Pancreas (tissue), 10 donors: ENCODE results near the gene PACS1. TPM values are rescaled to one million over a fixed set of nuclear protein-coding genes. Genes with fewer than 3 reads are reported as not detected.

Experiments used
- ATAC-seq, 4 donors: fragments of 200-7000 bp; cut with Tn5 transposase; one replicate each; pipeline versions ENCODE4 v1.8.0 to v1.9.1; 2020; ENCODE audit warnings: mild to moderate bottlenecking in 4 of 4, moderate library complexity in 4 of 4
- DNase-seq, 6 donors: peaks; one replicate each; pipeline ENCODE4 v3.0.0-alpha.2; 2020
- FAIRE-seq: peaks from 2 replicates; lab custom pipeline; 2012; peaks lifted over from hg19 to GRCh38; lab: Jason Lieb, UNC
- H3K27ac ChIP-seq, 4 donors: fragments of 200-600 bp; sonication (generic); 1 replicate in 3 of 4; 2 replicates in 1 of 4; pipeline versions ENCODE4 v1.5.0 to v1.8.0; 2020
- H3K27me3 ChIP-seq, 4 donors: fragments of 200-600 bp; one replicate each; pipeline ENCODE4 v1.8.0; 2021
- H3K36me3 ChIP-seq, 3 donors: fragments of 200-600 bp; sonication (generic) in 1 of 3; one replicate each; pipeline versions ENCODE4 v1.5.0 to v1.8.0; 2020 to 2021
- H3K4me1 ChIP-seq, 3 donors: fragments of 200-600 bp; one replicate each; pipeline ENCODE4 v1.8.0; 2021
- H3K4me3 ChIP-seq, 4 donors: fragments of 200-600 bp; sonication (generic) in 2 of 4; one replicate each; pipeline versions ENCODE4 v1.5.0 to v1.8.0; 2020 to 2021
- H3K9me3 ChIP-seq, 4 donors: fragments of 200-600 bp; one replicate each; pipeline ENCODE4 v1.8.0; 2021
- CTCF ChIP-seq, 4 donors: fragments of 200-600 bp; sonication (generic) in 3 of 4; IDR thresholded peaks; one replicate each; pipeline versions ENCODE4 v1.5.0 to v1.8.0; 2021; ENCODE audit warnings: antibody characterized with exemption in 4 of 4
- WGBS, 2 donors: extraction: QIAGEN DNeasy Blood & Tissue Kit; methylation state at CpG; one replicate each; pipeline ENCODE4 v1.1.7; 2013; 5-methylcytosine and 5-hydroxymethylcytosine counted together
- intact Hi-C, 3 donors: fragments of 100-400 bp; cut with DNase I; formaldehyde crosslinking; loops; one replicate each; pipeline versions ENCODE4 v1.11.1 to v1.14.2; 2022
- polyA plus RNA-seq, 2 donors: library from polyadenylated mRNA; stranded (reverse); fragments of 200-250 nt; gene quantifications; one replicate each; pipeline ENCODE4 v1.2.3, GENCODE V29; 2013
- total RNA-seq, 6 donors: library from RNA; stranded (reverse); fragmentation: NEBNext Ultra II Directional in 4 of 6; extraction: Animal tissue kit (Norgen Biotek cat#: 25700) in 4 of 6; gene quantifications; one replicate each; pipeline versions ENCODE4 v1.2.1 to v1.2.4, GENCODE V29; 2021 to 2023
- donor health status: healthy with polysubstance abuse.
- donor health status: DM: no; HTN: no; CAD: no; lungs with moderate emphysema.
- donor health status: DM: no; HTN: no; CAD: no.
- donor health status: control.
- donor health status: control.
- donor health status: Bipolar disorder and iron deficiency.
- donor health status: DM: yes; HTN: yes; CAD: no.
- donor health status: DM: no; HTN: no; CAD: no.
- donor health status: DM: no; HTN: no; CAD: no.
- donor health status: DM: yes; HTN: yes; CAD: no.

Gene PACS1
- total and polyA plus RNA-seq, 8 donors: 16.9 to 61.0 (median 27.3) TPM

GRCh38 chr11:66281001-66281400 lies 210.9 kb downstream of the PACS1 start:
- H3K27ac ChIP-seq: no peak overlapping the region
- DNase-seq (no peak), ATAC-seq (no peak), FAIRE-seq (no peak)
- no peaks in the 10 kb centered on the region for H3K36me3 ChIP-seq
- intact Hi-C loops: loop anchor here in 1 of 3 donors (10.0 kb wide), 1 partner anchor 56 kb away; no protein-coding TSS in a partner anchor
- H3K27me3 ChIP-seq: no peaks in the 10 kb centered on the region
- 81 to 89% methylated on average over 6 of the region's 6 CpGs for WGBS, 2 donors
- TF ChIP-seq CTCF (IDR thresholded peaks at IDR 0.05): no peak
- no peaks in the 10 kb centered on the region for H3K9me3 ChIP-seq
- no peak overlapping the region for H3K4me3 ChIP-seq
- peaks cover 0 to 5% (median 0%) of the 10 kb centered on the region in 3 donors for H3K4me1 ChIP-seq

GRCh38 chr11:66281776-66282467 lies 211.8 kb downstream of the PACS1 start:
- Histone ChIP-seq H3K36me3 (no peaks in the 10 kb centered on the region), H3K27ac (peak overlapping the region in 1 of 4 donors; percentile 16), H3K4me1 (peaks cover 0 to 5% (median 0%) of the 10 kb centered on the region in 3 donors), H3K4me3 (no peak overlapping the region), H3K9me3 (no peaks in the 10 kb centered on the region), H3K27me3 (no peaks in the 10 kb centered on the region)
- FAIRE-seq (no peak), ATAC-seq (no peak), DNase-seq (peak in 2 of 6 donors; percentile 14 to 38)
- TF ChIP-seq CTCF (IDR thresholded peaks at IDR 0.05): no peak
- 21 to 23% methylated on average over 19 to 20 of the region's 20 CpGs for WGBS, 2 donors
- intact Hi-C loops: loop anchor here in 1 of 3 donors (10.0 kb wide), 1 partner anchor 57 kb away; no protein-coding TSS in a partner anchor

- peak; percentile 98 to 100 (median 100) for DNase-seq
- no peaks in the 10 kb centered on the region for H3K9me3 ChIP-seq
- H3K4me3 ChIP-seq: no peak overlapping the region
- H3K36me3 ChIP-seq: no peaks in the 10 kb centered on the region
- H3K4me1 ChIP-seq: peaks cover 0 to 6% (median under 1%) of the 10 kb centered on the region in 3 donors
- intact Hi-C loops: loop anchor here in 1 of 3 donors (10.0 kb wide), 1 partner anchor 58 kb away; no protein-coding TSS in a partner anchor
- TF ChIP-seq CTCF (IDR thresholded peaks at IDR 0.05): peak; percentile 98 to 100 (median 99)
- peak; percentile 85 to 94 (median 89) for ATAC-seq
- no peak for FAIRE-seq
- no peak overlapping the region for H3K27ac ChIP-seq
- H3K27me3 ChIP-seq: no peaks in the 10 kb centered on the region
- 13 to 18% methylated on average over 25 to 35 of the region's 35 CpGs for WGBS, 2 donors
These were observed 212.7 kb downstream of the PACS1 start for GRCh38 chr11:66282468-66283455.

- Histone ChIP-seq H3K36me3 (no peaks in the 10 kb centered on the region), H3K4me3 (no peak overlapping the region), H3K27me3 (no peaks in the 10 kb centered on the region), H3K27ac (no peak overlapping the region), H3K4me1 (peaks cover 0 to 10% (median 6%) of the 10 kb centered on the region in 3 donors), H3K9me3 (no peaks in the 10 kb centered on the region)
- no peak for FAIRE-seq
- TF ChIP-seq CTCF (IDR thresholded peaks at IDR 0.05): no peak
- intact Hi-C loops: loop anchor here in 1 of 3 donors (10.0 kb wide), 1 partner anchor 59 kb away; no protein-coding TSS in a partner anchor
- DNase-seq: peak in 4 of 6 donors; percentile 21 to 78 (median 42)
- no peak for ATAC-seq
- WGBS, 2 donors: 79 to 83% methylated on average over 14 of the region's 14 CpGs
These were observed 213.5 kb downstream of the PACS1 start for GRCh38 chr11:66283461-66284105.
